ENCODE results near the gene KCNQ2.

The KCNQ2 gene

GRCh38 chr20:63432577-63433325, 39.7 kb downstream of the KCNQ2 start:
- DNase-seq: no peak

GRCh38 chr20:63431944-63432343, 40.5 kb downstream of the KCNQ2 start:
- no peak for DNase-seq

- no peak for DNase-seq
Measured at GRCh38 chr20:63430891-63431290, 41.6 kb downstream of the KCNQ2 start.

GRCh38 chr20:63429992-63430391, 42.5 kb downstream of the KCNQ2 start:
- DNase-seq: no peak

- DNase-seq: no peak
Measured at GRCh38 chr20:63428906-63429575, 43.4 kb downstream of the KCNQ2 start.

- DNase-seq: no peak
Measured at GRCh38 chr20:63427724-63428330, 44.6 kb downstream of the KCNQ2 start.

- no peak for DNase-seq
Measured at GRCh38 chr20:63427206-63427605, 45.2 kb downstream of the KCNQ2 start.

- no peak for DNase-seq
Measured at GRCh38 chr20:63425846-63426485, 46.5 kb downstream of the KCNQ2 start.

- DNase-seq: no peak
Measured at GRCh38 chr20:63424613-63425012, 47.8 kb downstream of the KCNQ2 start.

GRCh38 chr20:63423751-63424150, 48.7 kb downstream of the KCNQ2 start:
- no peak for DNase-seq

GRCh38 chr20:63422653-63423052, 49.8 kb downstream of the KCNQ2 start:
- DNase-seq: no peak

- no peak for DNase-seq
Measured at GRCh38 chr20:63421913-63422312, 50.5 kb downstream of the KCNQ2 start.

- DNase-seq: no peak
Measured at GRCh38 chr20:63421094-63421692, 51.3 kb downstream of the KCNQ2 start.

GRCh38 chr20:63420359-63421093, 51.9 kb downstream of the KCNQ2 start:
- no peak for DNase-seq

- DNase-seq: no peak
Measured at GRCh38 chr20:63419299-63419698, 53.2 kb downstream of the KCNQ2 start.

- DNase-seq: no peak
Measured at GRCh38 chr20:63418617-63419016, 53.8 kb downstream of the KCNQ2 start.

GRCh38 chr20:63417738-63418120, 54.7 kb downstream of the KCNQ2 start:
- DNase-seq: no peak

GRCh38 chr20:63417097-63417737, 55.2 kb downstream of the KCNQ2 start:
- DNase-seq: no peak

- no peak for DNase-seq
Measured at GRCh38 chr20:63416631-63417030, 55.8 kb downstream of the KCNQ2 start.

- no peak for DNase-seq
Measured at GRCh38 chr20:63415647-63416391, 56.6 kb downstream of the KCNQ2 start.

- DNase-seq: no peak
Measured at GRCh38 chr20:63414720-63415430, 57.6 kb downstream of the KCNQ2 start.

Measured in HCEC 1CT (cell line).